HepG2 (cell line): ENCODE results near the gene TREX2. TPM values are rescaled to one million over a fixed set of nuclear protein-coding genes. Genes with fewer than 3 reads are reported as not detected.

ENCODE experiments used
- ATAC-seq: fragments of 200-7000 bp; cut with Tn5 transposase; 3 replicates; pipeline ENCODE4 v1.9.1; 2020; ENCODE audit warnings: mild to moderate bottlenecking, moderate library complexity
- BruUV-seq: library from RNA; stranded (reverse); fragments of 400-500 nt; replicated peaks from 2 replicates; lab custom pipeline; 2021; lab: Mats Ljungman, UMichigan
- CTCF ChIA-PET: fragments of 300-600 bp; formaldehyde crosslinking; extraction: SDS; loops from one replicate; lab custom pipeline; 2021; ENCODE audit warnings: low total read pairs, inconsistent platforms, low intra/inter-chr PET ratio; lab: Yijun Ruan, JAX
- POLR2A ChIA-PET: fragments of 350-600 bp; sonication (Branson Sonifier 250); formaldehyde crosslinking; loops from one replicate; lab custom pipeline; 2020; ENCODE audit warnings: antibody characterized with exemption, inconsistent platforms; lab: Yijun Ruan, JAX
- DNase-seq: peaks from one replicate; pipeline ENCODE4 v3.0.0-alpha.2; 2015; ENCODE audit warnings: low spot score
- FAIRE-seq: peaks from 3 replicates; lab custom pipeline; 2011; peaks lifted over from hg19 to GRCh38; lab: Jason Lieb, UNC
- H2AFZ ChIP-seq: one replicate; pipeline ENCODE4 v1.6.1; 2011; ENCODE audit warnings: low read length, inconsistent platforms
- H3K27ac ChIP-seq: fragments of 300-600 bp; 3 replicates; pipeline ENCODE4 v1.8.0; 2011; ENCODE audit warnings: mixed run types, mild to moderate bottlenecking, mixed read lengths, low read length, inconsistent platforms; ENCODE audit not compliant: insufficient read depth; ENCODE audit errors: extremely low read length
- H3K27me3 ChIP-seq, 2 experiments: fragments of 200-600 bp in 1 of 2; 2 replicates in 1 of 2; 3 replicates in 1 of 2; pipeline versions ENCODE4 v1.6.0 to v1.8.0; 2011; ENCODE audit warnings: low read length in 2 of 2, mild to moderate bottlenecking in 2 of 2, moderate library complexity in 2 of 2, inconsistent platforms in 1 of 2; ENCODE audit not compliant: insufficient read depth in 2 of 2, control insufficient read depth in 1 of 2
- H3K36me3 ChIP-seq, 2 experiments: fragments of 200-600 bp in 1 of 2; replicated peaks in 1 of 2; 2 replicates in 1 of 2; 3 replicates in 1 of 2; pipeline versions ENCODE4 v1.5.1 to v1.8.0; 2011; ENCODE audit warnings: low read length in 2 of 2, inconsistent platforms in 1 of 2; ENCODE audit not compliant: insufficient read depth in 2 of 2, control insufficient read depth in 1 of 2
- H3K4me1 ChIP-seq: 2 replicates; pipeline ENCODE4 v1.5.1; 2012; ENCODE audit warnings: low read length, inconsistent platforms; ENCODE audit not compliant: insufficient read depth
- H3K4me2 ChIP-seq: 2 replicates; pipeline ENCODE4 v1.6.0; 2011; ENCODE audit warnings: low read depth, low read length, inconsistent platforms
- H3K4me3 ChIP-seq, 3 experiments: fragments of 200-600 bp in 1 of 3; sonication (generic), shearing (Covaris generic) in 1 of 3; replicated peaks in 1 of 3; 2 replicates each; pipeline ENCODE4 v1.5.1; 2011 to 2016; ENCODE audit warnings: low read length in 3 of 3, inconsistent platforms in 2 of 3, low read depth in 2 of 3, mild to moderate bottlenecking in 2 of 3, control low read depth in 1 of 3, mixed read lengths in 1 of 3; ENCODE audit not compliant: insufficient read depth in 1 of 3
- H3K79me2 ChIP-seq: one replicate; pipeline ENCODE4 v1.6.1; 2011; ENCODE audit warnings: low read length, inconsistent platforms; ENCODE audit not compliant: insufficient read depth
- H3K9ac ChIP-seq: 2 replicates; pipeline ENCODE4 v1.6.0; 2011; ENCODE audit warnings: mild to moderate bottlenecking, low read depth, low read length, inconsistent platforms; ENCODE audit not compliant: insufficient read depth
- H3K9me3 ChIP-seq: 2 replicates; pipeline ENCODE4 v1.5.1; 2012; ENCODE audit warnings: mild to moderate bottlenecking, low read length
- H4K20me1 ChIP-seq: 2 replicates; pipeline ENCODE4 v1.6.0; 2011; ENCODE audit warnings: inconsistent platforms, mild to moderate bottlenecking, low read length, moderate library complexity; ENCODE audit not compliant: insufficient read depth
- GTF2F1 ChIP-seq: fragments of 150-350 bp; IDR thresholded peaks from 2 replicates; pipeline ENCODE4 v1.6.1; 2014; ENCODE audit warnings: low read length
- NR2C2 ChIP-seq: sonication (generic); formaldehyde crosslinking; IDR thresholded peaks from 2 replicates; pipeline ENCODE4 v1.4.0; 2020; ENCODE audit warnings: missing genetic modification reagents, mild to moderate bottlenecking, moderate library complexity, borderline replicate concordance
- TIGD3 ChIP-seq: sonication (generic); formaldehyde crosslinking; IDR thresholded peaks from 2 replicates; pipeline ENCODE4 v1.5.1; 2020; ENCODE audit warnings: mild to moderate bottlenecking, missing genetic modification reagents, borderline replicate concordance
- TMF1 ChIP-seq: sonication (generic); formaldehyde crosslinking; IDR thresholded peaks from 2 replicates; pipeline ENCODE4 v1.8.1; 2022; ENCODE audit warnings: low read depth, missing genetic modification reagents
- ZBTB42 ChIP-seq: sonication (generic); formaldehyde crosslinking; IDR thresholded peaks from 2 replicates; pipeline ENCODE4 v1.5.0; 2020; ENCODE audit warnings: mild to moderate bottlenecking, missing genetic modification reagents
- ZNF431 ChIP-seq: sonication (generic); formaldehyde crosslinking; IDR thresholded peaks from 2 replicates; pipeline ENCODE4 v1.9.0; 2022; ENCODE audit warnings: missing genetic modification reagents, low read depth, mild to moderate bottlenecking, borderline replicate concordance
- WGBS: methylation state at CpG from one replicate; pipeline ENCODE4 v1.1.6; 2017; ENCODE audit warnings: low lambda C conversion rate; 5-methylcytosine and 5-hydroxymethylcytosine counted together
- in situ Hi-C: cut with HindIII; loops from 2 replicates; pipeline ENCODE4 v1.10.0; 2017; ENCODE audit warnings: low pct_unique_long_range_greater_than_20kb; ENCODE audit not compliant: extremely low pct_ligation_motif_present
- intact Hi-C: fragments of 100-400 bp; cut with micrococcal nuclease; formaldehyde crosslinking; loops from one replicate; pipeline ENCODE4 v1.10.0; 2022; ENCODE audit not compliant: unreplicated experiment
- polyA plus RNA-seq, 8 experiments: library from polyadenylated mRNA; depleted of rRNA in 3 of 8; stranded (reverse) in 7 of 8; unstranded in 1 of 8; fragments of >200 nt; fragmentation: Illumina TruSeq in 4 of 8; extraction: Trizol in 4 of 8; gene quantifications; 2 replicates each; pipeline versions ENCODE4 v1.2.1 to v1.2.3, GENCODE V29; 2011 to 2016; ENCODE audit warnings: low read depth in 4 of 8, missing spikeins in 1 of 8, mixed read lengths in 1 of 8; ENCODE audit not compliant: insufficient read depth in 1 of 8
- total RNA-seq, 5 experiments: library from RNA; depleted of rRNA; stranded (reverse); fragments of >200 nt; fragmentation: Illumina TruSeq; extraction: Trizol; gene quantifications; 2 replicates each; pipeline ENCODE4 v1.2.3, GENCODE V29; 2016; ENCODE audit warnings: low read depth in 1 of 5

Gene TREX2
- total and polyA plus RNA-seq, 2 of the 13 experiments (the other 11 are each of a cell fraction or from before 2014, with no cell fraction given) = 0.13 to 0.18 TPM

- Histone ChIP-seq H3K27me3 (no peaks in the 10 kb centered on the region; a peak in 1 of 5 replicates), H4K20me1 (no peaks in the 10 kb centered on the region), H3K4me1 (peaks cover 11% of the 10 kb centered on the region), H3K36me3 (peaks cover 0 to 2% of the 10 kb centered on the region in 2 experiments; a peak in 3 of 5 replicates), H3K9me3 (no peaks in the 10 kb centered on the region), H2AFZ (no peak overlapping the region), H3K79me2 (no peaks in the 10 kb centered on the region), H3K4me2 (no peak overlapping the region), H3K27ac (no peak overlapping the region), H3K9ac (no peak overlapping the region), H3K4me3 (no peak overlapping the region)
- CTCF ChIA-PET = no interaction called here
- intact Hi-C loops = no loop called here
- BruUV-seq = no TSS peak
- in situ Hi-C loops = no loop called here
- WGBS = 100% methylated on average over 1 of the region's 12 CpGs
- POLR2A ChIA-PET = no interaction called here
- FAIRE-seq = no peak
- TF ChIP-seq NR2C2 (CRISPR knock-in tag) (no peak), TIGD3 (CRISPR knock-in tag) (no peak), GTF2F1 (no peak), ZNF431 (no peak), TMF1 (CRISPR knock-in tag) (no peak), ZBTB42 (CRISPR knock-in tag) (no peak)
- DNase-seq = no peak
- ATAC-seq = no peak
These were observed 22.2 kb upstream of the TREX2 start for GRCh38 chrX:153468008-153468580.
